GM23338 (cell line): Measurements from ENCODE around the gene PSMA3. TPM values are rescaled to one million over a fixed set of nuclear protein-coding genes. Genes with fewer than 3 reads are reported as not detected.

Experiments used
- ATAC-seq: fragments of 200-7000 bp; cut with Tn5 transposase; 3 replicates; pipeline ENCODE4 v1.9.1; 2020
- DNase-seq: peaks from one replicate; pipeline ENCODE4 v3.0.0-alpha.2; 2015; ENCODE audit warnings: low spot score
- H2AFZ ChIP-seq: fragments of 200-600 bp; sonication (generic); 2 replicates; pipeline ENCODE4 v1.8.0; 2016; ENCODE audit warnings: antibody characterized with exemption, mild to moderate bottlenecking, moderate library complexity
- H3F3A ChIP-seq: fragments of 200-600 bp; sonication (generic); replicated peaks from 2 replicates; pipeline ENCODE4 v1.8.0; 2017; ENCODE audit warnings: antibody characterized with exemption, mixed run types, low read depth
- H3K27ac ChIP-seq: fragments of 200-600 bp; sonication (generic); 2 replicates; pipeline ENCODE4 v1.6.1; 2016; ENCODE audit warnings: low read depth
- H3K27me3 ChIP-seq: fragments of 200-600 bp; sonication (generic); 2 replicates; pipeline ENCODE4 v1.8.0; 2016; ENCODE audit warnings: mild to moderate bottlenecking, mixed run types, moderate library complexity; ENCODE audit not compliant: insufficient read depth
- H3K36me3 ChIP-seq: fragments of 200-600 bp; sonication (generic); 2 replicates; pipeline ENCODE4 v1.8.0; 2016; ENCODE audit warnings: mild to moderate bottlenecking; ENCODE audit not compliant: insufficient read depth
- H3K4me1 ChIP-seq: fragments of 200-600 bp; sonication (generic); 2 replicates; pipeline ENCODE4 v1.8.0; 2016; ENCODE audit warnings: mild to moderate bottlenecking, moderate library complexity; ENCODE audit not compliant: insufficient read depth
- H3K4me2 ChIP-seq: fragments of 200-600 bp; sonication (generic); 2 replicates; pipeline ENCODE4 v1.7.1; 2017; ENCODE audit warnings: mixed run types
- H3K4me3 ChIP-seq: fragments of 200-600 bp; sonication (generic); 2 replicates; pipeline ENCODE4 v1.6.1; 2016; ENCODE audit warnings: mixed run types
- H3K79me2 ChIP-seq: fragments of 200-600 bp; sonication (generic); replicated peaks from 2 replicates; pipeline ENCODE4 v1.8.0; 2017; ENCODE audit warnings: mild to moderate bottlenecking; ENCODE audit not compliant: insufficient read depth
- H3K9me2 ChIP-seq: fragments of 200-600 bp; sonication (generic); 2 replicates; pipeline ENCODE4 v1.8.0; 2017; ENCODE audit not compliant: insufficient read depth
- H4K20me1 ChIP-seq: fragments of 200-600 bp; sonication (generic); replicated peaks from 2 replicates; pipeline ENCODE4 v1.8.0; 2017; ENCODE audit warnings: mild to moderate bottlenecking; ENCODE audit not compliant: insufficient read depth
- H3K27ac Mint-ChIP-seq: 2 replicates; pipeline ENCODE4 v1.8.0; 2020; ENCODE audit warnings: inconsistent platforms, mild to moderate bottlenecking, moderate library complexity, mixed read lengths
- H3K27me3 Mint-ChIP-seq: 3 replicates; pipeline ENCODE4 v1.8.0; 2022; ENCODE audit warnings: low read depth, mild to moderate bottlenecking, moderate library complexity, mixed read lengths, inconsistent platforms; ENCODE audit not compliant: insufficient read depth, poor library complexity
- H3K36me3 Mint-ChIP-seq: 3 replicates; pipeline ENCODE4 v1.8.0; 2021; ENCODE audit warnings: low read depth, mild to moderate bottlenecking, inconsistent platforms, moderate library complexity, mixed read lengths
- H3K4me1 Mint-ChIP-seq: 3 replicates; pipeline ENCODE4 v1.8.0; 2020; ENCODE audit warnings: mild to moderate bottlenecking, inconsistent platforms, mixed read lengths
- H3K4me3 Mint-ChIP-seq: 3 replicates; pipeline ENCODE4 v1.8.0; 2021; ENCODE audit warnings: moderate library complexity, mild to moderate bottlenecking, inconsistent platforms, mixed read lengths
- H3K9me3 Mint-ChIP-seq: 3 replicates; pipeline ENCODE4 v1.8.0; 2020; ENCODE audit warnings: moderate library complexity, mild to moderate bottlenecking, inconsistent platforms, mixed read lengths
- EZH2phosphoT487 ChIP-seq: fragments of 200-600 bp; sonication (generic); IDR thresholded peaks from one replicate; pipeline ENCODE4 v1.8.1; 2018; ENCODE audit warnings: antibody characterized with exemption; ENCODE audit not compliant: unreplicated experiment
- JUNB ChIP-seq: IDR thresholded peaks from one replicate; pipeline ENCODE4 v1.6.1; 2016; ENCODE audit warnings: antibody characterized with exemption; ENCODE audit not compliant: unreplicated experiment
- NANOG ChIP-seq: IDR thresholded peaks from 2 replicates; pipeline ENCODE4 v1.6.1; 2016; ENCODE audit warnings: antibody characterized with exemption, borderline replicate concordance
- POLR2AphosphoS5 ChIP-seq: IDR thresholded peaks from 2 replicates; pipeline ENCODE4 v1.6.1; 2016; ENCODE audit warnings: antibody characterized with exemption, low read depth
- STAT1 ChIP-seq: IDR thresholded peaks from one replicate; pipeline ENCODE4 v1.6.1; 2016; ENCODE audit warnings: antibody characterized with exemption; ENCODE audit not compliant: unreplicated experiment
- ZNF331 ChIP-seq: fragments of 250-450 bp; sonication (Bioruptor Pico); IDR thresholded peaks from 2 replicates; pipeline ENCODE4 v1.5.0; 2020; ENCODE audit warnings: low read depth, mild to moderate bottlenecking, moderate library complexity
- polyA plus RNA-seq: library from polyadenylated mRNA; unstranded; fragments of >200 nt; fragmentation: Nextera tagmentation; extraction: Ambion mirVana; gene quantifications from 2 replicates; pipeline ENCODE4 v1.2.1, GENCODE V29; 2016
- total RNA-seq: library from RNA; depleted of rRNA; stranded (reverse); fragments of >200 nt; shearing (Covaris generic); gene quantifications from 2 replicates; pipeline ENCODE4 v1.2.3, GENCODE V29; 2014
- TF ChIP-seq, protein P1 (sequence below): IDR thresholded peaks from one replicate; pipeline ENCODE4 v1.6.1; 2018; ENCODE audit warnings: antibody characterized with exemption; ENCODE audit not compliant: unreplicated experiment
- TF ChIP-seq, protein P2 (sequence below), 2 experiments: fragments of 200-600 bp in 1 of 2; sonication (generic) in 1 of 2; conservative IDR thresholded peaks; 2 replicates each; pipeline versions ENCODE4 v1.5.1 to v1.6.1; 2016 to 2017; ENCODE audit warnings: antibody characterized with exemption in 2 of 2, low read depth in 2 of 2, mild to moderate bottlenecking in 2 of 2, moderate library complexity in 1 of 2

PSMA3 gene
- total and polyA plus RNA-seq, 2 experiments from 2014 or later: 184 to 677 TPM

DNA sequence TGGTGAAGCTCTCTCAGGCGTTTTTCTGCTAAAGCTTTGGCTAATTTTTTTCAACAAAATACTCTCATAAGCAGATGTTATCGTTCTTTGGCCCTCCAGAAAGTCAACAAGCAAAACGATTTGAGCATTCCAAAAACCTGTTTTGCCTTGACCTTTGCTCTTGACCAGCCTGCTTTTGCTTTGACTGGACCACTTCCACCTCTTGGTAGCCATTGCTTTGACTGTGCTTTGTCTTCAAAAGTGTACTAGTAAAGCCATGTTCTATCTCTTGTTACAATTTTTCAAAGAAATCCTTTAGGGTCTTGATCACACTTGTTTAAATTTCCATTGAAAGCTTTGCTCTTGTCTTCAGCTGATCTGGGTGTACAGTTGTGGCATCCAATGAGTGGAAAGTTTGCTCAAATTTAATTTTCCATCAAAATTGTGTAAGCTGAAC is 43.0 kb downstream of the PSMA3 start:
- H3K79me2 ChIP-seq: peaks cover 98% of the 10 kb centered on the region
- H3K27me3 ChIP-seq: no peaks in the 10 kb centered on the region
- H3K4me1 ChIP-seq: no peaks in the 10 kb centered on the region
- peaks cover 57% of the 10 kb centered on the region for H3K36me3 ChIP-seq
- Mint-ChIP-seq H3K27me3 (no peaks in the 10 kb centered on the region), H3K4me3 (no peak overlapping the region), H3K9me3 (no peaks in the 10 kb centered on the region), H3K27ac (no peak overlapping the region), H3K36me3 (peaks cover 72% of the 10 kb centered on the region), H3K4me1 (no peaks in the 10 kb centered on the region)
- no peak overlapping the region for H3K4me3 ChIP-seq
- H4K20me1 ChIP-seq: peaks cover 26% of the 10 kb centered on the region
- DNase-seq (no peak), ATAC-seq (no peak)
- no peak overlapping the region for H3K27ac ChIP-seq
- no peak overlapping the region for H2AFZ ChIP-seq
- no peaks in the 10 kb centered on the region for H3K9me2 ChIP-seq
- H3F3A ChIP-seq: 0 out of 2 replicates have a peak, but pooled peaks cover 2% of the 10 kb centered on the region
- TF ChIP-seq, protein P1, sequence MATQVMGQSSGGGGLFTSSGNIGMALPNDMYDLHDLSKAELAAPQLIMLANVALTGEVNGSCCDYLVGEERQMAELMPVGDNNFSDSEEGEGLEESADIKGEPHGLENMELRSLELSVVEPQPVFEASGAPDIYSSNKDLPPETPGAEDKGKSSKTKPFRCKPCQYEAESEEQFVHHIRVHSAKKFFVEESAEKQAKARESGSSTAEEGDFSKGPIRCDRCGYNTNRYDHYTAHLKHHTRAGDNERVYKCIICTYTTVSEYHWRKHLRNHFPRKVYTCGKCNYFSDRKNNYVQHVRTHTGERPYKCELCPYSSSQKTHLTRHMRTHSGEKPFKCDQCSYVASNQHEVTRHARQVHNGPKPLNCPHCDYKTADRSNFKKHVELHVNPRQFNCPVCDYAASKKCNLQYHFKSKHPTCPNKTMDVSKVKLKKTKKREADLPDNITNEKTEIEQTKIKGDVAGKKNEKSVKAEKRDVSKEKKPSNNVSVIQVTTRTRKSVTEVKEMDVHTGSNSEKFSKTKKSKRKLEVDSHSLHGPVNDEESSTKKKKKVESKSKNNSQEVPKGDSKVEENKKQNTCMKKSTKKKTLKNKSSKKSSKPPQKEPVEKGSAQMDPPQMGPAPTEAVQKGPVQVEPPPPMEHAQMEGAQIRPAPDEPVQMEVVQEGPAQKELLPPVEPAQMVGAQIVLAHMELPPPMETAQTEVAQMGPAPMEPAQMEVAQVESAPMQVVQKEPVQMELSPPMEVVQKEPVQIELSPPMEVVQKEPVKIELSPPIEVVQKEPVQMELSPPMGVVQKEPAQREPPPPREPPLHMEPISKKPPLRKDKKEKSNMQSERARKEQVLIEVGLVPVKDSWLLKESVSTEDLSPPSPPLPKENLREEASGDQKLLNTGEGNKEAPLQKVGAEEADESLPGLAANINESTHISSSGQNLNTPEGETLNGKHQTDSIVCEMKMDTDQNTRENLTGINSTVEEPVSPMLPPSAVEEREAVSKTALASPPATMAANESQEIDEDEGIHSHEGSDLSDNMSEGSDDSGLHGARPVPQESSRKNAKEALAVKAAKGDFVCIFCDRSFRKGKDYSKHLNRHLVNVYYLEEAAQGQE: no peak
- TF ChIP-seq STAT1 (no peak), JUNB (no peak), NANOG (no peak)
- H3K4me2 ChIP-seq: no peak overlapping the region

- Histone ChIP-seq H3K27ac (no peak overlapping the region), H3K36me3 (peaks cover 51% of the 10 kb centered on the region), H3K79me2 (peaks cover 98% of the 10 kb centered on the region), H2AFZ (no peak overlapping the region), H3F3A (0 out of 2 replicates have a peak, but pooled peaks cover 2% of the 10 kb centered on the region), H3K4me1 (no peaks in the 10 kb centered on the region), H3K9me2 (no peaks in the 10 kb centered on the region), H3K27me3 (no peaks in the 10 kb centered on the region), H4K20me1 (peaks cover 21% of the 10 kb centered on the region), H3K4me3 (no peak overlapping the region), H3K4me2 (no peak overlapping the region)
- no peak for TF ChIP-seq STAT1
- no peak for TF ChIP-seq POLR2AphosphoS5
- TF ChIP-seq, protein P1: no peak
- TF ChIP-seq, protein P2, sequence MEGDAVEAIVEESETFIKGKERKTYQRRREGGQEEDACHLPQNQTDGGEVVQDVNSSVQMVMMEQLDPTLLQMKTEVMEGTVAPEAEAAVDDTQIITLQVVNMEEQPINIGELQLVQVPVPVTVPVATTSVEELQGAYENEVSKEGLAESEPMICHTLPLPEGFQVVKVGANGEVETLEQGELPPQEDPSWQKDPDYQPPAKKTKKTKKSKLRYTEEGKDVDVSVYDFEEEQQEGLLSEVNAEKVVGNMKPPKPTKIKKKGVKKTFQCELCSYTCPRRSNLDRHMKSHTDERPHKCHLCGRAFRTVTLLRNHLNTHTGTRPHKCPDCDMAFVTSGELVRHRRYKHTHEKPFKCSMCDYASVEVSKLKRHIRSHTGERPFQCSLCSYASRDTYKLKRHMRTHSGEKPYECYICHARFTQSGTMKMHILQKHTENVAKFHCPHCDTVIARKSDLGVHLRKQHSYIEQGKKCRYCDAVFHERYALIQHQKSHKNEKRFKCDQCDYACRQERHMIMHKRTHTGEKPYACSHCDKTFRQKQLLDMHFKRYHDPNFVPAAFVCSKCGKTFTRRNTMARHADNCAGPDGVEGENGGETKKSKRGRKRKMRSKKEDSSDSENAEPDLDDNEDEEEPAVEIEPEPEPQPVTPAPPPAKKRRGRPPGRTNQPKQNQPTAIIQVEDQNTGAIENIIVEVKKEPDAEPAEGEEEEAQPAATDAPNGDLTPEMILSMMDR (conservative IDR thresholded peaks at IDR 0.05; ENCODE audit: low read depth in 2 of 2): no peak
- TF ChIP-seq EZH2phosphoT487: no peak
- no peak for TF ChIP-seq ZNF331 (CRISPR knock-in tag)
- ATAC-seq (no peak), DNase-seq (no peak)
- no peak overlapping the region for H3K4me3 Mint-ChIP-seq
- no peaks in the 10 kb centered on the region for H3K4me1 Mint-ChIP-seq
- no peaks in the 10 kb centered on the region for H3K27me3 Mint-ChIP-seq
- no peaks in the 10 kb centered on the region for H3K9me3 Mint-ChIP-seq
- peaks cover 75% of the 10 kb centered on the region for H3K36me3 Mint-ChIP-seq
- no peak overlapping the region for H3K27ac Mint-ChIP-seq
Measured at GRCh38 chr14:58288106-58288792, 43.6 kb downstream of the PSMA3 start.
